ENCODE results near the gene PRPF6.

The PRPF6 gene

GRCh38 chr20:64080813-64081623 lies 100.1 kb downstream of the PRPF6 start:
- DNase-seq, result no peak

GRCh38 chr20:64081624-64081964 lies 100.7 kb downstream of the PRPF6 start:
- no peak for DNase-seq

GRCh38 chr20:64082126-64082731 lies 101.3 kb downstream of the PRPF6 start:
- no peak for DNase-seq

All from CD4-positive, alpha-beta T cell treated with Interferon gamma for 1 hour (primary cell).